Measurements from ENCODE around the gene TAF7L.

DNA sequence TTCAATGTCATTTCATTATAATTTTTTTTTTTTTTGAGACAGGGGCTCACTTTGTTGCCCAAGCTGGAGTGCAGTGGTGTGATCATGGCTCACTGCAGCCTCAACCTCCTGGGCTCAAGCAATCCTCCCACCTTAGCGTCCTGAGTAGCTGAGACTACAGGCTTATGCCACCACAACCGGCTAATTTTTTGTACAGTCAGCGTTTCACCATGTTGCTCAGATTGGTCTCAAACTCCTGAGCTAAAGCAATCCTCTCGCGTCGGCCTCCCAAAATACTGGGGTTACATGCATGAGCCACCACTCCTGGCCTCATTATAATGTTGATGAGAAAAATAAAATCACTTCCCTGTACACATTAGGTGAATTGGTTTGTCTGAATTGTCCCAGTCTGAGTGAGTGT is 16.9 kb downstream of the TAF7L start:
- TF ChIP-seq, protein P1, sequence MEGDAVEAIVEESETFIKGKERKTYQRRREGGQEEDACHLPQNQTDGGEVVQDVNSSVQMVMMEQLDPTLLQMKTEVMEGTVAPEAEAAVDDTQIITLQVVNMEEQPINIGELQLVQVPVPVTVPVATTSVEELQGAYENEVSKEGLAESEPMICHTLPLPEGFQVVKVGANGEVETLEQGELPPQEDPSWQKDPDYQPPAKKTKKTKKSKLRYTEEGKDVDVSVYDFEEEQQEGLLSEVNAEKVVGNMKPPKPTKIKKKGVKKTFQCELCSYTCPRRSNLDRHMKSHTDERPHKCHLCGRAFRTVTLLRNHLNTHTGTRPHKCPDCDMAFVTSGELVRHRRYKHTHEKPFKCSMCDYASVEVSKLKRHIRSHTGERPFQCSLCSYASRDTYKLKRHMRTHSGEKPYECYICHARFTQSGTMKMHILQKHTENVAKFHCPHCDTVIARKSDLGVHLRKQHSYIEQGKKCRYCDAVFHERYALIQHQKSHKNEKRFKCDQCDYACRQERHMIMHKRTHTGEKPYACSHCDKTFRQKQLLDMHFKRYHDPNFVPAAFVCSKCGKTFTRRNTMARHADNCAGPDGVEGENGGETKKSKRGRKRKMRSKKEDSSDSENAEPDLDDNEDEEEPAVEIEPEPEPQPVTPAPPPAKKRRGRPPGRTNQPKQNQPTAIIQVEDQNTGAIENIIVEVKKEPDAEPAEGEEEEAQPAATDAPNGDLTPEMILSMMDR (IDR thresholded peaks at IDR 0.05), result no peak
- TF ChIP-seq POLR2A (IDR thresholded peaks at IDR 0.05), result no peak

Measured in adrenal gland (tissue), 5 donors.